CD14-positive monocyte (primary cell): ENCODE results near the gene WDFY3. TPM values are rescaled to one million over a fixed set of nuclear protein-coding genes. Genes with fewer than 3 reads are reported as not detected.

Experiments used
- DNase-seq, 3 donors: peaks; one replicate each; pipeline ENCODE4 v3.0.0-alpha.2; 2011 to 2022
- H2AFZ ChIP-seq: 2 replicates; pipeline ENCODE4 v1.6.0; 2012; ENCODE audit warnings: mild to moderate bottlenecking, low read depth, low read length, inconsistent platforms; ENCODE audit not compliant: insufficient read depth, poor library complexity, severe bottlenecking
- H3K27ac ChIP-seq, 2 donors: 1 replicate in 1 of 2; 2 replicates in 1 of 2; pipeline ENCODE4 v1.5.1; 2012 to 2013; ENCODE audit warnings: low read length in 2 of 2, control low read depth in 1 of 2, inconsistent platforms in 1 of 2, low read depth in 1 of 2, mild to moderate bottlenecking in 1 of 2
- H3K27me3 ChIP-seq, 2 donors: one replicate each; pipeline versions ENCODE4 v1.6.0 to v1.6.1; 2011 to 2013; ENCODE audit warnings: low read length in 2 of 2; ENCODE audit not compliant: control insufficient read depth in 2 of 2, insufficient read depth in 2 of 2
- H3K36me3 ChIP-seq, 2 donors: replicated peaks in 1 of 2; 1 replicate in 1 of 2; 2 replicates in 1 of 2; pipeline versions ENCODE4 v1.5.1 to v1.6.1; 2012 to 2013; ENCODE audit warnings: low read length in 2 of 2, control low read depth in 1 of 2, inconsistent platforms in 1 of 2, mild to moderate bottlenecking in 1 of 2; ENCODE audit not compliant: insufficient read depth in 2 of 2, control insufficient read depth in 1 of 2
- H3K4me1 ChIP-seq, 2 donors: 1 replicate in 1 of 2; 2 replicates in 1 of 2; pipeline versions ENCODE4 v1.5.1 to v1.6.1; 2012 to 2013; ENCODE audit warnings: low read length in 2 of 2, control low read depth in 1 of 2, inconsistent platforms in 1 of 2, mild to moderate bottlenecking in 1 of 2, moderate library complexity in 1 of 2; ENCODE audit not compliant: insufficient read depth in 2 of 2, control insufficient read depth in 1 of 2
- H3K4me2 ChIP-seq: replicated peaks from 2 replicates; pipeline ENCODE3; 2012; ENCODE audit warnings: low read length, moderate library complexity, mild to moderate bottlenecking; ENCODE audit not compliant: poor library complexity, severe bottlenecking; ENCODE audit errors: extremely low read depth
- H3K4me3 ChIP-seq, 3 experiments: fragments of 200-600 bp in 1 of 3; sonication (generic) in 1 of 3; replicated peaks in 1 of 3; 1 replicate in 2 of 3; 2 replicates in 1 of 3; pipeline ENCODE4 v1.5.1; 2011 to 2013; ENCODE audit warnings: low read length in 3 of 3, mild to moderate bottlenecking in 3 of 3, control low read depth in 2 of 3, low read depth in 2 of 3, inconsistent platforms in 1 of 3, moderate library complexity in 1 of 3
- H3K79me2 ChIP-seq: 2 replicates; pipeline ENCODE4 v1.6.0; 2012; ENCODE audit warnings: mild to moderate bottlenecking, control low read depth, inconsistent platforms, low read length, moderate library complexity; ENCODE audit not compliant: insufficient read depth
- H3K9ac ChIP-seq: 2 replicates; pipeline ENCODE4 v1.6.0; 2017; ENCODE audit warnings: low read length, mild to moderate bottlenecking; ENCODE audit not compliant: insufficient read depth, poor library complexity, severe bottlenecking
- H3K9me3 ChIP-seq, 2 donors: replicated peaks in 1 of 2; 1 replicate in 1 of 2; 2 replicates in 1 of 2; pipeline versions ENCODE4 v1.5.1 to v1.6.1; 2012 to 2013; ENCODE audit warnings: low read length in 2 of 2, control low read depth in 1 of 2; ENCODE audit not compliant: control insufficient read depth in 1 of 2, insufficient read depth in 1 of 2
- H4K20me1 ChIP-seq: 2 replicates; pipeline ENCODE4 v1.6.0; 2012; ENCODE audit warnings: mild to moderate bottlenecking, low read length, control low read depth, moderate library complexity; ENCODE audit not compliant: insufficient read depth
- H3K27ac Mint-ChIP-seq, 7 donors: one replicate each; pipeline ENCODE4 v1.8.0; 2020; ENCODE audit warnings: mild to moderate bottlenecking in 7 of 7, mixed read lengths in 7 of 7, moderate library complexity in 6 of 7, inconsistent platforms in 2 of 7
- H3K27me3 Mint-ChIP-seq, 3 donors: one replicate each; pipeline ENCODE4 v1.8.0; 2021 to 2022; ENCODE audit warnings: low read depth in 3 of 3, mild to moderate bottlenecking in 3 of 3, mixed read lengths in 3 of 3, moderate library complexity in 3 of 3, inconsistent platforms in 1 of 3
- H3K36me3 Mint-ChIP-seq, 2 donors: one replicate each; pipeline ENCODE4 v1.8.0; 2020; ENCODE audit warnings: mixed read lengths in 2 of 2, inconsistent platforms in 1 of 2, mild to moderate bottlenecking in 1 of 2
- H3K4me1 Mint-ChIP-seq: one replicate; pipeline ENCODE4 v1.8.0; 2020; ENCODE audit warnings: mild to moderate bottlenecking, mixed read lengths
- H3K4me3 Mint-ChIP-seq, 2 donors: one replicate each; pipeline ENCODE4 v1.8.0; 2020; ENCODE audit warnings: mild to moderate bottlenecking in 2 of 2, mixed read lengths in 2 of 2, moderate library complexity in 1 of 2
- H3K9me3 Mint-ChIP-seq, 7 donors: one replicate each; pipeline ENCODE4 v1.8.0; 2020 to 2022; ENCODE audit warnings: mixed read lengths in 7 of 7, mild to moderate bottlenecking in 6 of 7, moderate library complexity in 6 of 7, inconsistent platforms in 2 of 7
- WGBS: methylation state at CpG from one replicate; pipeline ENCODE4 v1.1.5; 2013; ENCODE audit warnings: missing lambda C conversion rate; ENCODE audit not compliant: insufficient coverage; 5-methylcytosine and 5-hydroxymethylcytosine counted together
- intact Hi-C, 2 donors: fragments of 100-400 bp; cut with micrococcal nuclease; formaldehyde crosslinking; loops; one replicate each; pipeline versions ENCODE4 v1.15.0 to v1.15.1; 2023
- polyA plus RNA-seq, 3 donors: library from polyadenylated mRNA; depleted of rRNA in 1 of 3; unstranded in 2 of 3; stranded (reverse) in 1 of 3; fragments of 300-500 nt in 2 of 3; fragments of >200 nt in 1 of 3; fragmentation: Illumina TruSeq in 2 of 3; gene quantifications; 1 replicate in 2 of 3; 2 replicates in 1 of 3; pipeline ENCODE4 v1.2.3, GENCODE V29; 2012 to 2021
- TF ChIP-seq, protein P1 (sequence below): fragments of 200-600 bp; IDR thresholded peaks from one replicate; pipeline ENCODE4 v1.8.0; 2022; ENCODE audit warnings: antibody characterized with exemption, mild to moderate bottlenecking

WDFY3 gene
- polyA plus RNA-seq, 3 donors, result 5.6 to 35.5 (median 5.9) TPM

DNA sequence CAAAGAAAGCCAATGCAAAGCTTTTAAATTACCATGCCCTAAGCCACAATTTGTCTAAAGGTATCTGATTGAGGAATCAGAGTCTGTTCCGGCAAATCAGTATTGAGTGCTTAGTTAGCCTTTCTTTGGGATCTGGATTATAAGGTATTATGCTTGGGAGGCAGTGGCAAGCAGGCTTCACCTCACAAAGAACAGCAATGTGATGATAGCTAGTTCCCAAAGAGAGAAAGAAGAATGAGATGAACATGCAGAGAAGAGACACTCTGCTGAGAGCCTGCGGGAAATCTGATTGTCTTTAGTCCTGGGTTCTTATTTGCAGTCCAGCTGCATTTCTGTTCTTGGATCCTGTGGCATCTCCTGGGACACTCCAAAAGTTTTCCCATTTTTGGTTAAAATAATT lies 35.2 kb downstream of the WDFY3 start:
- Histone ChIP-seq H2AFZ (no peak overlapping the region), H3K27me3 (no peaks in the 10 kb centered on the region), H3K27ac (no peak overlapping the region), H3K4me1 (peaks cover 0 to 6% of the 10 kb centered on the region in 2 donors), H3K9ac (no peak overlapping the region), H3K9me3 (no peaks in the 10 kb centered on the region), H3K4me3 (no peak overlapping the region), H4K20me1 (peaks cover 98% of the 10 kb centered on the region), H3K4me2 (no peak overlapping the region), H3K36me3 (peaks cover 25 to 51% of the 10 kb centered on the region in 2 donors), H3K79me2 (peaks cover 81% of the 10 kb centered on the region)
- WGBS, result no CpG with 5 or more reads among the region's 2 CpGs
- intact Hi-C loops, result no loop called here
- H3K27me3 Mint-ChIP-seq, result no peaks in the 10 kb centered on the region
- peaks cover 38 to 42% of the 10 kb centered on the region in 2 donors for H3K36me3 Mint-ChIP-seq
- H3K27ac Mint-ChIP-seq, result no peak overlapping the region
- TF ChIP-seq, protein P1, sequence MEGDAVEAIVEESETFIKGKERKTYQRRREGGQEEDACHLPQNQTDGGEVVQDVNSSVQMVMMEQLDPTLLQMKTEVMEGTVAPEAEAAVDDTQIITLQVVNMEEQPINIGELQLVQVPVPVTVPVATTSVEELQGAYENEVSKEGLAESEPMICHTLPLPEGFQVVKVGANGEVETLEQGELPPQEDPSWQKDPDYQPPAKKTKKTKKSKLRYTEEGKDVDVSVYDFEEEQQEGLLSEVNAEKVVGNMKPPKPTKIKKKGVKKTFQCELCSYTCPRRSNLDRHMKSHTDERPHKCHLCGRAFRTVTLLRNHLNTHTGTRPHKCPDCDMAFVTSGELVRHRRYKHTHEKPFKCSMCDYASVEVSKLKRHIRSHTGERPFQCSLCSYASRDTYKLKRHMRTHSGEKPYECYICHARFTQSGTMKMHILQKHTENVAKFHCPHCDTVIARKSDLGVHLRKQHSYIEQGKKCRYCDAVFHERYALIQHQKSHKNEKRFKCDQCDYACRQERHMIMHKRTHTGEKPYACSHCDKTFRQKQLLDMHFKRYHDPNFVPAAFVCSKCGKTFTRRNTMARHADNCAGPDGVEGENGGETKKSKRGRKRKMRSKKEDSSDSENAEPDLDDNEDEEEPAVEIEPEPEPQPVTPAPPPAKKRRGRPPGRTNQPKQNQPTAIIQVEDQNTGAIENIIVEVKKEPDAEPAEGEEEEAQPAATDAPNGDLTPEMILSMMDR, result no peak
- peaks cover 7% of the 10 kb centered on the region for H3K4me1 Mint-ChIP-seq
- peaks cover 0 to 3% (median 0%) of the 10 kb centered on the region in 7 donors for H3K9me3 Mint-ChIP-seq
- DNase-seq, result no peak
- H3K4me3 Mint-ChIP-seq, result no peak overlapping the region

DNA sequence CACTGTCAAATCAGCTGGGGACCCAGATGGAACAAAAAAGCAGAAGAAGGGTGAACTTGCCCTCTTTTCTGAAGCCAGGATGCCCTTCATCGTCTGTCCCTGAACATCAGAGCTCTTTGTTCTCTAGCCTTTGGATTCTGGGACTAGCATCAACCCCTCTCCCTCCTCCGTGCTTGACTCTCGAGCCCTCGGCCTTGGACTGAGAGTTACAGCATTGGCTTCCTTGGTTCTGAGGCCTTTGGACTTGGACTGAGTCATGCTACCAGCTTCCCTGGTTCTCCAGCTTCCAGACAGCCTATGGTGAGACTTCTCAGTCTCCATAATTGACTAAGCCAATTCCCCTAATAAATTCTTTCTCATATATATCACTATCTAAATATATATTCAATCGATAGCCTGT lies 38.4 kb downstream of the WDFY3 start:
- Histone ChIP-seq H3K4me2 (no peak overlapping the region), H3K4me1 (peaks cover 0 to 5% of the 10 kb centered on the region in 2 donors), H3K36me3 (peaks cover 25 to 59% of the 10 kb centered on the region in 2 donors), H3K79me2 (peaks cover 62% of the 10 kb centered on the region), H2AFZ (no peak overlapping the region), H3K27ac (no peak overlapping the region), H3K9ac (no peak overlapping the region), H3K27me3 (no peaks in the 10 kb centered on the region), H4K20me1 (peaks cover 96% of the 10 kb centered on the region), H3K9me3 (no peaks in the 10 kb centered on the region), H3K4me3 (no peak overlapping the region)
- TF ChIP-seq, protein P1, result no peak
- no peak for DNase-seq
- Mint-ChIP-seq H3K36me3 (peaks cover 38 to 45% of the 10 kb centered on the region in 2 donors), H3K27ac (peak overlapping the region in 1 of 7 donors; percentile 72), H3K4me1 (peaks cover 10% of the 10 kb centered on the region), H3K9me3 (peaks cover 0 to 3% (median 0%) of the 10 kb centered on the region in 7 donors), H3K4me3 (no peak overlapping the region), H3K27me3 (no peaks in the 10 kb centered on the region)
- WGBS, result 90% methylated on average over 2 of the region's 5 CpGs
- intact Hi-C loops, result no loop called here
